Measurements from ENCODE around the gene PLAAT4. TPM values are rescaled to one million over a fixed set of nuclear protein-coding genes. Genes with fewer than 3 reads are reported as not detected.

PLAAT4 gene
- total and polyA plus RNA-seq, 2 experiments from 2014 or later: 7.9 to 13.7 TPM

- Histone ChIP-seq H3K9me2 (replicated peaks; ENCODE audit: insufficient read depth) (no peaks in the 10 kb centered on the region), H3K79me2 (no peaks in the 10 kb centered on the region), H3K9me3 (ENCODE audit: low read depth) (no peaks in the 10 kb centered on the region), H4K20me1 (ENCODE audit: insufficient read depth, poor library complexity, severe bottlenecking) (no peaks in the 10 kb centered on the region), H3K27ac (peak overlapping the region; percentile 99), H3K36me3 (replicated peaks; ENCODE audit: insufficient read depth, low read depth) (no peaks in the 10 kb centered on the region), H3K4me3 (no peak overlapping the region), H2AFZ (no peak overlapping the region), H3K4me2 (peak overlapping the region; percentile 58), H3K27me3 (no peaks in the 10 kb centered on the region), H3K4me1 (ENCODE audit: insufficient read depth) (peaks cover 36% of the 10 kb centered on the region)
- 80% methylated on average over 7 of the region's 7 CpGs for WGBS (ENCODE audit: low lambda C conversion rate, missing lambda C conversion rate)
- DNase-seq (ENCODE audit: low spot score): peak; percentile 37
- no peak for TF ChIP-seq EZH2 (IDR thresholded peaks at IDR 0.05; ENCODE audit: borderline replicate concordance)
- no peak for TF ChIP-seq EZH2phosphoT487 (IDR thresholded peaks at IDR 0.05; ENCODE audit: low read depth, severe bottlenecking, unreplicated experiment)
- TF ChIP-seq CTCF (IDR thresholded peaks at IDR 0.05; ENCODE audit: poor library complexity): no peak
Observed at GRCh38 chr11:63564056-63564774, 27.6 kb downstream of the PLAAT4 start.

GRCh38 chr11:63564784-63565350, 28.3 kb downstream of the PLAAT4 start:
- no peak overlapping the region for H3K4me3 ChIP-seq
- peak; percentile 80 for DNase-seq (ENCODE audit: low spot score)
- H3K27ac ChIP-seq: peak overlapping the region; percentile 99
- H3K9me3 ChIP-seq (ENCODE audit: low read depth): no peaks in the 10 kb centered on the region
- H3K4me1 ChIP-seq (ENCODE audit: insufficient read depth): peaks cover 35% of the 10 kb centered on the region
- WGBS (ENCODE audit: low lambda C conversion rate, missing lambda C conversion rate): 74% methylated on average over 4 of the region's 4 CpGs
- no peaks in the 10 kb centered on the region for H4K20me1 ChIP-seq (ENCODE audit: insufficient read depth, poor library complexity, severe bottlenecking)
- H3K9me2 ChIP-seq (replicated peaks; ENCODE audit: insufficient read depth): no peaks in the 10 kb centered on the region
- H3K36me3 ChIP-seq (replicated peaks; ENCODE audit: insufficient read depth, low read depth): no peaks in the 10 kb centered on the region
- H3K4me2 ChIP-seq: peak overlapping the region; percentile 58
- H2AFZ ChIP-seq: no peak overlapping the region
- H3K79me2 ChIP-seq: no peaks in the 10 kb centered on the region
- no peaks in the 10 kb centered on the region for H3K27me3 ChIP-seq
- TF ChIP-seq CTCF (IDR thresholded peaks at IDR 0.05; ENCODE audit: poor library complexity) (no peak), EZH2phosphoT487 (IDR thresholded peaks at IDR 0.05; ENCODE audit: low read depth, severe bottlenecking, unreplicated experiment) (no peak), EZH2 (IDR thresholded peaks at IDR 0.05; ENCODE audit: borderline replicate concordance) (no peak)

GRCh38 chr11:63567044-63567840, 30.6 kb downstream of the PLAAT4 start:
- Histone ChIP-seq H3K79me2 (no peaks in the 10 kb centered on the region), H3K27me3 (no peaks in the 10 kb centered on the region), H3K4me1 (ENCODE audit: insufficient read depth) (peaks cover 35% of the 10 kb centered on the region), H3K9me3 (ENCODE audit: low read depth) (no peaks in the 10 kb centered on the region), H3K4me2 (peak overlapping the region; percentile 31), H3K36me3 (replicated peaks; ENCODE audit: insufficient read depth, low read depth) (no peaks in the 10 kb centered on the region), H4K20me1 (ENCODE audit: insufficient read depth, poor library complexity, severe bottlenecking) (no peaks in the 10 kb centered on the region), H3K9me2 (replicated peaks; ENCODE audit: insufficient read depth) (no peaks in the 10 kb centered on the region), H2AFZ (no peak overlapping the region), H3K4me3 (no peak overlapping the region), H3K27ac (peak overlapping the region; percentile 99)
- TF ChIP-seq CTCF (IDR thresholded peaks at IDR 0.05; ENCODE audit: poor library complexity): no peak
- TF ChIP-seq EZH2 (IDR thresholded peaks at IDR 0.05; ENCODE audit: borderline replicate concordance): no peak
- TF ChIP-seq EZH2phosphoT487 (IDR thresholded peaks at IDR 0.05; ENCODE audit: low read depth, severe bottlenecking, unreplicated experiment): no peak
- peak; percentile 89 for DNase-seq (ENCODE audit: low spot score)
- WGBS (ENCODE audit: low lambda C conversion rate, missing lambda C conversion rate): 52% methylated on average over 5 of the region's 5 CpGs

Measured in hepatocyte (in vitro differentiated cells).